A549 (cell line): ENCODE measurements around the gene LRRIQ1.

Source experiments
- CEBPB ChIP-seq, 2 experiments: fragments of >200 bp in 1 of 2; sonication (Bioruptor Twin) in 1 of 2; formaldehyde crosslinking in 1 of 2; IDR thresholded peaks; 2 replicates each; pipeline ENCODE4 v1.6.1; 2012 to 2016
- HDAC2 ChIP-seq: fragments of 200-600 bp; sonication (generic); IDR thresholded peaks from 2 replicates; pipeline ENCODE4 v1.6.1; 2016
- MAFK ChIP-seq: fragments of 450-650 bp; IDR thresholded peaks from 2 replicates; pipeline ENCODE4 v1.6.1; 2014; ENCODE audit not compliant: partially characterized antibody
- POLR2AphosphoS2 ChIP-seq: conservative IDR thresholded peaks from 2 replicates; pipeline ENCODE4 v1.6.1; 2012; ENCODE audit warnings: low read length, improper control_type of control experiment, inconsistent platforms
- TF ChIP-seq, protein P1 (sequence below): fragments of >200 bp; sonication (Bioruptor Twin); formaldehyde crosslinking; IDR thresholded peaks from 3 replicates; pipeline ENCODE4 v1.5.1; 2016
- TF ChIP-seq, protein P2 (sequence below): fragments of 450-650 bp; IDR thresholded peaks from 2 replicates; pipeline ENCODE4 v1.6.1; 2014; ENCODE audit warnings: antibody characterized with exemption
- TF ChIP-seq, protein P3 (sequence below): IDR thresholded peaks from 2 replicates; pipeline ENCODE4 v1.6.1; 2012
- TF ChIP-seq, protein P4 (sequence below): fragments of 200-600 bp; sonication (generic); IDR thresholded peaks from 2 replicates; pipeline ENCODE4 v1.6.1; 2016; ENCODE audit warnings: antibody characterized with exemption, mild to moderate bottlenecking, moderate library complexity

DNA sequence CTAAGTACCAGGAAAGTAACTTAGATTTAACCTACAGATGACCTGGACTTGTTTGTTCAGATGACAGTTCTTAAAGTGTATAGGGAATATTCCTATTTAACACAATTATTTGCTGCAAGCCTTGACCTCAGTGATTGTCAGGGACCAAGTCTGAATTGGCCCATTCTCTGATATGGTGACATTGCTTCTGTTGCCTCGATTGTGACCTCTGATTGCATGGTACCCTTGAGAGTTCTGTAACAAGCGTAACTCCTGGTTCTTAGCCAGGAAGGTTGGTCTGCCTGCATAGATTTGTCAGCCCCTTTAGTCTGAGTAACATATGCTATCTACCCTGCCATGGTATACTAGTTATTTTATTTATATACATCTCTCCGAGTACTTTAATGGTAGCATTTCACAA is 150.1 kb downstream of the LRRIQ1 start:
- TF ChIP-seq MAFK (no peak), CEBPB (IDR thresholded peaks at IDR 0.05) (no peak), HDAC2 (no peak), POLR2AphosphoS2 (no peak)
- TF ChIP-seq, protein P1, sequence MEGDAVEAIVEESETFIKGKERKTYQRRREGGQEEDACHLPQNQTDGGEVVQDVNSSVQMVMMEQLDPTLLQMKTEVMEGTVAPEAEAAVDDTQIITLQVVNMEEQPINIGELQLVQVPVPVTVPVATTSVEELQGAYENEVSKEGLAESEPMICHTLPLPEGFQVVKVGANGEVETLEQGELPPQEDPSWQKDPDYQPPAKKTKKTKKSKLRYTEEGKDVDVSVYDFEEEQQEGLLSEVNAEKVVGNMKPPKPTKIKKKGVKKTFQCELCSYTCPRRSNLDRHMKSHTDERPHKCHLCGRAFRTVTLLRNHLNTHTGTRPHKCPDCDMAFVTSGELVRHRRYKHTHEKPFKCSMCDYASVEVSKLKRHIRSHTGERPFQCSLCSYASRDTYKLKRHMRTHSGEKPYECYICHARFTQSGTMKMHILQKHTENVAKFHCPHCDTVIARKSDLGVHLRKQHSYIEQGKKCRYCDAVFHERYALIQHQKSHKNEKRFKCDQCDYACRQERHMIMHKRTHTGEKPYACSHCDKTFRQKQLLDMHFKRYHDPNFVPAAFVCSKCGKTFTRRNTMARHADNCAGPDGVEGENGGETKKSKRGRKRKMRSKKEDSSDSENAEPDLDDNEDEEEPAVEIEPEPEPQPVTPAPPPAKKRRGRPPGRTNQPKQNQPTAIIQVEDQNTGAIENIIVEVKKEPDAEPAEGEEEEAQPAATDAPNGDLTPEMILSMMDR: no peak
- TF ChIP-seq, protein P2, sequence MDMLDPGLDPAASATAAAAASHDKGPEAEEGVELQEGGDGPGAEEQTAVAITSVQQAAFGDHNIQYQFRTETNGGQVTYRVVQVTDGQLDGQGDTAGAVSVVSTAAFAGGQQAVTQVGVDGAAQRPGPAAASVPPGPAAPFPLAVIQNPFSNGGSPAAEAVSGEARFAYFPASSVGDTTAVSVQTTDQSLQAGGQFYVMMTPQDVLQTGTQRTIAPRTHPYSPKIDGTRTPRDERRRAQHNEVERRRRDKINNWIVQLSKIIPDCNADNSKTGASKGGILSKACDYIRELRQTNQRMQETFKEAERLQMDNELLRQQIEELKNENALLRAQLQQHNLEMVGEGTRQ: no peak
- TF ChIP-seq, protein P3, sequence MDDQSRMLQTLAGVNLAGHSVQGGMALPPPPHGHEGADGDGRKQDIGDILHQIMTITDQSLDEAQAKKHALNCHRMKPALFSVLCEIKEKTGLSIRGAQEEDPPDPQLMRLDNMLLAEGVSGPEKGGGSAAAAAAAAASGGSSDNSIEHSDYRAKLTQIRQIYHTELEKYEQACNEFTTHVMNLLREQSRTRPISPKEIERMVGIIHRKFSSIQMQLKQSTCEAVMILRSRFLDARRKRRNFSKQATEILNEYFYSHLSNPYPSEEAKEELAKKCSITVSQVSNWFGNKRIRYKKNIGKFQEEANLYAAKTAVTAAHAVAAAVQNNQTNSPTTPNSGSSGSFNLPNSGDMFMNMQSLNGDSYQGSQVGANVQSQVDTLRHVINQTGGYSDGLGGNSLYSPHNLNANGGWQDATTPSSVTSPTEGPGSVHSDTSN: no peak
- TF ChIP-seq, protein P4, sequence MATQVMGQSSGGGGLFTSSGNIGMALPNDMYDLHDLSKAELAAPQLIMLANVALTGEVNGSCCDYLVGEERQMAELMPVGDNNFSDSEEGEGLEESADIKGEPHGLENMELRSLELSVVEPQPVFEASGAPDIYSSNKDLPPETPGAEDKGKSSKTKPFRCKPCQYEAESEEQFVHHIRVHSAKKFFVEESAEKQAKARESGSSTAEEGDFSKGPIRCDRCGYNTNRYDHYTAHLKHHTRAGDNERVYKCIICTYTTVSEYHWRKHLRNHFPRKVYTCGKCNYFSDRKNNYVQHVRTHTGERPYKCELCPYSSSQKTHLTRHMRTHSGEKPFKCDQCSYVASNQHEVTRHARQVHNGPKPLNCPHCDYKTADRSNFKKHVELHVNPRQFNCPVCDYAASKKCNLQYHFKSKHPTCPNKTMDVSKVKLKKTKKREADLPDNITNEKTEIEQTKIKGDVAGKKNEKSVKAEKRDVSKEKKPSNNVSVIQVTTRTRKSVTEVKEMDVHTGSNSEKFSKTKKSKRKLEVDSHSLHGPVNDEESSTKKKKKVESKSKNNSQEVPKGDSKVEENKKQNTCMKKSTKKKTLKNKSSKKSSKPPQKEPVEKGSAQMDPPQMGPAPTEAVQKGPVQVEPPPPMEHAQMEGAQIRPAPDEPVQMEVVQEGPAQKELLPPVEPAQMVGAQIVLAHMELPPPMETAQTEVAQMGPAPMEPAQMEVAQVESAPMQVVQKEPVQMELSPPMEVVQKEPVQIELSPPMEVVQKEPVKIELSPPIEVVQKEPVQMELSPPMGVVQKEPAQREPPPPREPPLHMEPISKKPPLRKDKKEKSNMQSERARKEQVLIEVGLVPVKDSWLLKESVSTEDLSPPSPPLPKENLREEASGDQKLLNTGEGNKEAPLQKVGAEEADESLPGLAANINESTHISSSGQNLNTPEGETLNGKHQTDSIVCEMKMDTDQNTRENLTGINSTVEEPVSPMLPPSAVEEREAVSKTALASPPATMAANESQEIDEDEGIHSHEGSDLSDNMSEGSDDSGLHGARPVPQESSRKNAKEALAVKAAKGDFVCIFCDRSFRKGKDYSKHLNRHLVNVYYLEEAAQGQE: no peak
